ENCODE data around the gene RACK1. TPM values are rescaled to one million over a fixed set of nuclear protein-coding genes. Genes with fewer than 3 reads are reported as not detected.

RACK1 gene
- total and polyA plus RNA-seq, 2 of the 13 experiments (the other 11 are each of a cell fraction or from before 2014, with no cell fraction given), result 2,514 to 6,141 TPM

DNA sequence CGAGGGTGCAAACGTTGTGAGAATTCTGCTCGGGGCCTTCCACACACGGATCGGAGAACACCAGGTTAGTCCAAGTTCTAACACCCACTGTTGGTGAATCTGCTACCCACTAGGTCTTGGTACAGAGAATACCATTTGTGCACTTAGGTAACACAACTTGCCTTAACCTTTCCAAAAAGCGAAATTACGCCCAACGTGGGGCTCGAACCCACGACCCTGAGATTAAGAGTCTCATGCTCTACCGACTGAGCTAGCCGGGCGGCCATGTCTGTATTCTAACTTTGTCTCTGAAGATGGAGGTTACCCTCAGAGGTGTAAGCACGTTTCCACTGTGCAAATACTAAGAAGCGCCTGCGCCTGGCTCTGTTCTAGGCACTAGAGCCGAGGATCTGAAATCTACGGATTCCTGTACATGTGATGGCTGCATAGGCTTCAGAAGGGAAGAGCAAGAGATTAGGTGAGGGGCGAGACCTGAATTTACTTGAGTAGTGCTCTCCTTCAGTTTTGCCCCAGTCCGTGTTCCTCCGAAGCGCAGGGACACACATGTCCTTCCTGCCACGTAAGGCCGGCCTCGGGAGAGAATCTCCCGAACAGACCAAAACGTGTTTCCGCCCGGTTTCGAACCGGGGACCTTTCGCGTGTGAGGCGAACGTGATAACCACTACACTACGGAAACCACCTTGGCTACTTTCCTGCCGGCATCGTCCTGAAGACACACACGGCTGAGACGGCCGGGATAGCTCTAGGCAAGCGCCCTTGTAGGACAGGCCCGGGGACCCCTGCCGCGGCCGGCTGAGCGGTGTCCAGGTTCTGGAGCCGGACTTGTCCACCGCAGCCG is 21.7 kb downstream of the RACK1 start (continued):
- TF ChIP-seq, protein P1, sequence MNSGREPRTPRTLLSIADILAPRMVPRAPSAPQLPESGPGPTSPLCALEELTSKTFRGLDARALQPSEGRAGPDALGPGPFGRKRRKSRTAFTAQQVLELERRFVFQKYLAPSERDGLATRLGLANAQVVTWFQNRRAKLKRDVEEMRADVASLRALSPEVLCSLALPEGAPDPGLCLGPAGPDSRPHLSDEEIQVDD (CRISPR knock-in tag; IDR thresholded peaks at IDR 0.05; ENCODE audit: borderline replicate concordance), result 0 out of 2 replicates have a peak, but pooled peaks have one; percentile 50
- TF ChIP-seq, protein P2, sequence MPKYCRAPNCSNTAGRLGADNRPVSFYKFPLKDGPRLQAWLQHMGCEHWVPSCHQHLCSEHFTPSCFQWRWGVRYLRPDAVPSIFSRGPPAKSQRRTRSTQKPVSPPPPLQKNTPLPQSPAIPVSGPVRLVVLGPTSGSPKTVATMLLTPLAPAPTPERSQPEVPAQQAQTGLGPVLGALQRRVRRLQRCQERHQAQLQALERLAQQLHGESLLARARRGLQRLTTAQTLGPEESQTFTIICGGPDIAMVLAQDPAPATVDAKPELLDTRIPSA (CRISPR knock-in tag; IDR thresholded peaks at IDR 0.05; ENCODE audit: borderline replicate concordance), result no peak; the same call in 1 of the 2 replicates
- TF ChIP-seq SP1 (IDR thresholded peaks at IDR 0.05) (no peak), SP1 (CRISPR knock-in tag; IDR thresholded peaks at IDR 0.05) (peak; percentile 33; the same call in 1 of the 2 replicates), ZNF883 (CRISPR knock-in tag; IDR thresholded peaks at IDR 0.05; ENCODE audit: not compliant biosample characterization) (peak; percentile 86), SETDB1 (CRISPR knock-in tag; IDR thresholded peaks at IDR 0.05; ENCODE audit: borderline replicate concordance) (no peak), SRSF9 (IDR thresholded peaks at IDR 0.05; ENCODE audit: borderline replicate concordance, insufficient read depth, low read depth, low read length, poor library complexity, severe bottlenecking) (no peak), EZH2 (conservative IDR thresholded peaks at IDR 0.05; ENCODE audit: low read depth, low read length) (no peak), RARA (CRISPR knock-in tag; IDR thresholded peaks at IDR 0.05) (no peak), ESRRA (CRISPR knock-in tag; IDR thresholded peaks at IDR 0.05; ENCODE audit: low read depth) (peak; percentile 27), NR2C2 (CRISPR knock-in tag; IDR thresholded peaks at IDR 0.05; ENCODE audit: borderline replicate concordance) (0 out of 2 replicates have a peak, but pooled peaks have one; percentile 31), THAP11 (CRISPR knock-in tag; IDR thresholded peaks at IDR 0.05) (peak; percentile 81), SRF (IDR thresholded peaks at IDR 0.05; ENCODE audit: low read depth, low read length) (no peak), REL (CRISPR knock-in tag; conservative IDR thresholded peaks at IDR 0.05) (peak; percentile 32; the same call in 1 of the 2 replicates), MED13 (CRISPR knock-in tag; IDR thresholded peaks at IDR 0.05) (no peak; the same call in 1 of the 2 replicates), ZNF841 (CRISPR knock-in tag; IDR thresholded peaks at IDR 0.05; ENCODE audit: borderline replicate concordance) (no peak), ZNF782 (CRISPR knock-in tag; IDR thresholded peaks at IDR 0.05; ENCODE audit: borderline replicate concordance) (peak; percentile 56; the same call in 1 of the 2 replicates), SOX6 (IDR thresholded peaks at IDR 0.05) (no peak), SOX6 (CRISPR knock-in tag; IDR thresholded peaks at IDR 0.05) (peak; percentile 54; the same call in 1 of the 2 replicates), RFXANK (CRISPR knock-in tag; IDR thresholded peaks at IDR 0.05) (no peak), ZNF24 (IDR thresholded peaks at IDR 0.05) (peak; percentile 98), PITX1 (CRISPR knock-in tag; IDR thresholded peaks at IDR 0.05) (peak; percentile 45; the same call in 1 of the 2 replicates)
- TF ChIP-seq, protein P3, sequence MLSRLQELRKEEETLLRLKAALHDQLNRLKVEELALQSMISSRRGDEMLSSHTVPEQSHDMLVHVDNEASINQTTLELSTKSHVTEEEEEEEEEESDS (CRISPR knock-in tag; IDR thresholded peaks at IDR 0.05; ENCODE audit: borderline replicate concordance), result no peak
- TF ChIP-seq, protein P4, sequence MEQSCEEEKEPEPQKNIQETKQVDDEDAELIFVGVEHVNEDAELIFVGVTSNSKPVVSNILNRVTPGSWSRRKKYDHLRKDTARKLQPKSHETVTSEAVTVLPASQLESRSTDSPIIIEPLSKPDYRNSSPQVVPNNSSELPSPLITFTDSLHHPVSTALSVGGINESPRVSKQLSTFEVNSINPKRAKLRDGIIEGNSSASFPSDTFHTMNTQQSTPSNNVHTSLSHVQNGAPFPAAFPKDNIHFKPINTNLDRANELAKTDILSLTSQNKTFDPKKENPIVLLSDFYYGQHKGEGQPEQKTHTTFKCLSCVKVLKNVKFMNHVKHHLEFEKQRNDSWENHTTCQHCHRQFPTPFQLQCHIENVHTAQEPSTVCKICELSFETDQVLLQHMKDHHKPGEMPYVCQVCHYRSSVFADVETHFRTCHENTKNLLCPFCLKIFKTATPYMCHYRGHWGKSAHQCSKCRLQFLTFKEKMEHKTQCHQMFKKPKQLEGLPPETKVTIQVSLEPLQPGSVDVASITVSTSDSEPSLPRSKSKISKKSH (CRISPR knock-in tag; IDR thresholded peaks at IDR 0.05; ENCODE audit: borderline replicate concordance), result peak; percentile 50; the same call in 1 of the 2 replicates
- TF ChIP-seq, protein P5, sequence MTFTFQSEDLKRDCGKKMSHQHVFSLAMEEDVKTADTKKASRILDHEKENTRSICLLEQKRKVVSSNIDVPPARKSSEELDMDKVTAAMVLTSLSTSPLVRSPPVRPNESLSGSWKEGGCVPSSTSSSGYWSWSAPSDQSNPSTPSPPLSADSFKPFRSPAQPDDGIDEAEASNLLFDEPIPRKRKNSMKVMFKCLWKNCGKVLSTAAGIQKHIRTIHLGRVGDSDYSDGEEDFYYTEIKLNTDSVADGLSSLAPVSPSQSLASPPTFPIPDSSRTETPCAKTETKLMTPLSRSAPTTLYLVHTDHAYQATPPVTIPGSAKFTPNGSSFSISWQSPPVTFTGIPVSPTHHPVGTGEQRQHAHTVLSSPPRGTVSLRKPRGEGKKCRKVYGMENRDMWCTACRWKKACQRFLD (CRISPR knock-in tag; IDR thresholded peaks at IDR 0.05; ENCODE audit: borderline replicate concordance), result no peak
- TF ChIP-seq, protein P6, sequence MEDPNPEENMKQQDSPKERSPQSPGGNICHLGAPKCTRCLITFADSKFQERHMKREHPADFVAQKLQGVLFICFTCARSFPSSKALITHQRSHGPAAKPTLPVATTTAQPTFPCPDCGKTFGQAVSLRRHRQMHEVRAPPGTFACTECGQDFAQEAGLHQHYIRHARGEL (CRISPR knock-in tag; IDR thresholded peaks at IDR 0.05), result 0 out of 2 replicates have a peak, but pooled peaks have one; percentile 2

Measured in HepG2 (cell line).